ENCODE results near the gene LTO1. TPM values are rescaled to one million over a fixed set of nuclear protein-coding genes. Genes with fewer than 3 reads are reported as not detected.

Gene LTO1
- total RNA-seq, 1 experiment from 2014 or later = 25.3 TPM

- Histone ChIP-seq H3K27ac (ENCODE audit: insufficient read length, low read depth, low read length) (no peak overlapping the region), H2AFZ (ENCODE audit: low read length) (no peak overlapping the region)
- no CpG with 5 or more reads among the region's 15 CpGs for WGBS (ENCODE audit: extremely low coverage, insufficient read length, low lambda C conversion rate)
These were observed 33.7 kb upstream of the LTO1 start for GRCh38 chr11:69708736-69709401.

More at GRCh38 chr11:69708736-69709401, 33.7 kb upstream of the LTO1 start:
- DNase-seq = peak; percentile 75
- Histone ChIP-seq H3K9me3 (ENCODE audit: control insufficient read depth, low read depth, low read length) (no peaks in the 10 kb centered on the region), H3K27me3 (ENCODE audit: insufficient read depth, low read length) (peaks cover 2% of the 10 kb centered on the region; the same call in 1 of the 2 replicates), H4K8ac (replicated peaks; ENCODE audit: insufficient read length, low read depth, low read length) (no peak overlapping the region), H3K18ac (ENCODE audit: insufficient read length, low read depth, low read length) (no peak overlapping the region), H3K4ac (ENCODE audit: low read depth, low read length) (no peak overlapping the region), H3K79me2 (ENCODE audit: insufficient read depth, low read length) (no peaks in the 10 kb centered on the region), H3K79me1 (ENCODE audit: insufficient read depth, low read depth, low read length, poor library complexity, severe bottlenecking) (no peaks in the 10 kb centered on the region), H4K20me1 (ENCODE audit: control insufficient read depth, insufficient read depth, insufficient read length) (peaks cover 2% of the 10 kb centered on the region), H2BK5ac (ENCODE audit: insufficient read length, low read length) (peak overlapping the region; percentile 35), H2BK20ac (ENCODE audit: low read depth, low read length, poor library complexity, severe bottlenecking) (no peak overlapping the region), H3K23ac (ENCODE audit: insufficient read length, low read depth, low read length) (no peak overlapping the region), H3K4me2 (ENCODE audit: insufficient read depth, insufficient read length, low read length) (no peak overlapping the region), H2BK120ac (ENCODE audit: low read depth, low read length, poor library complexity, severe bottlenecking) (no peak overlapping the region), H3K9ac (ENCODE audit: extremely low read depth, insufficient read length, low read length) (no peak overlapping the region), H4K91ac (ENCODE audit: insufficient read length, low read depth, low read length) (no peak overlapping the region), H3K4me1 (ENCODE audit: insufficient read depth, low read length) (peaks cover 3% of the 10 kb centered on the region; the same call in 1 of the 2 replicates), H3T11ph (ENCODE audit: low read length) (no peak overlapping the region), H3K23me2 (ENCODE audit: insufficient read length, low read depth, low read length, poor library complexity, severe bottlenecking) (peaks cover 8% of the 10 kb centered on the region), H2BK15ac (ENCODE audit: low read depth, low read length) (no peak overlapping the region), H4K5ac (ENCODE audit: insufficient read length, low read depth, low read length) (no peak overlapping the region), H2AK5ac (ENCODE audit: insufficient read length, low read length) (no peak overlapping the region), H3K56ac (ENCODE audit: insufficient read length, low read depth, low read length) (no peak overlapping the region), H3K14ac (ENCODE audit: insufficient read depth, low read length) (no peak overlapping the region), H2BK12ac (ENCODE audit: insufficient read length, low read depth, low read length) (no peak overlapping the region)
- Mint-ChIP-seq H3K4me1 (peaks cover 33 to 51% of the 10 kb centered on the region in 2 experiments), H3K27ac (no peak overlapping the region; a peak in 1 of 7 replicates), H3K4me3 (no peak overlapping the region), H3K27me3 (ENCODE audit: low read depth) (peaks cover 30% of the 10 kb centered on the region), H3K9me3 (no peaks in the 10 kb centered on the region), H3K36me3 (ENCODE audit: insufficient read depth in 1 of 3, low read depth in 3 of 3) (no peaks in the 10 kb centered on the region)
- TF ChIP-seq CTCF (conservative IDR thresholded peaks at IDR 0.05) = peak; percentile 31; the same call in 2 of the 3 replicates
